GM21529 (cell line): Measurements from ENCODE around the gene PRKCD.

ENCODE experiments used
- ATAC-seq: cut with Tn5 transposase; IDR thresholded peaks from one replicate; pipeline ENCODE4 v1.9.1; 2021; ENCODE audit not compliant: unreplicated experiment

Gene PRKCD

GRCh38 chr3:53213276-53213675 is 52.3 kb downstream of the PRKCD start:
- ATAC-seq, result no peak

GRCh38 chr3:53215816-53216215 is 54.8 kb downstream of the PRKCD start:
- no peak for ATAC-seq

- ATAC-seq, result no peak
Observed at GRCh38 chr3:53216723-53217122, 55.7 kb downstream of the PRKCD start.

GRCh38 chr3:53217175-53217574 is 56.2 kb downstream of the PRKCD start:
- ATAC-seq, result no peak

GRCh38 chr3:53218131-53218530 is 57.1 kb downstream of the PRKCD start:
- ATAC-seq, result no peak

- peak; percentile 84 for ATAC-seq
Observed at GRCh38 chr3:53219895-53220483, 59.0 kb downstream of the PRKCD start.

- ATAC-seq, result no peak
Observed at GRCh38 chr3:53221345-53221744, 60.3 kb downstream of the PRKCD start.

- ATAC-seq, result no peak
Observed at GRCh38 chr3:53221827-53222182, 60.8 kb downstream of the PRKCD start.

GRCh38 chr3:53222183-53222901 is 61.3 kb downstream of the PRKCD start:
- no peak for ATAC-seq

GRCh38 chr3:53223025-53223424 is 62.0 kb downstream of the PRKCD start:
- no peak for ATAC-seq

GRCh38 chr3:53223541-53223966 is 62.5 kb downstream of the PRKCD start:
- ATAC-seq, result no peak

- no peak for ATAC-seq
Observed at GRCh38 chr3:53224026-53224425, 63.0 kb downstream of the PRKCD start.

- no peak for ATAC-seq
Observed at GRCh38 chr3:53224536-53224935, 63.5 kb downstream of the PRKCD start.

GRCh38 chr3:53225181-53225580 is 64.2 kb downstream of the PRKCD start:
- no peak for ATAC-seq

GRCh38 chr3:53225651-53226050 is 64.6 kb downstream of the PRKCD start:
- no peak for ATAC-seq

- ATAC-seq, result no peak
Observed at GRCh38 chr3:53226142-53226840, 65.3 kb downstream of the PRKCD start.

GRCh38 chr3:53226841-53227407 is 65.9 kb downstream of the PRKCD start:
- no peak for ATAC-seq

- ATAC-seq, result no peak
Observed at GRCh38 chr3:53227993-53228885, 67.2 kb downstream of the PRKCD start.

GRCh38 chr3:53229171-53229570 is 68.2 kb downstream of the PRKCD start:
- no peak for ATAC-seq

- ATAC-seq, result no peak
Observed at GRCh38 chr3:53229606-53230005, 68.6 kb downstream of the PRKCD start.

GRCh38 chr3:53230041-53230621 is 69.1 kb downstream of the PRKCD start:
- no peak for ATAC-seq
